GM18508 (cell line): ENCODE data around the gene TRIP4.

Experiments
- ATAC-seq: cut with Tn5 transposase; IDR thresholded peaks from one replicate; pipeline ENCODE4 v1.9.1; 2021; ENCODE audit warnings: moderate number of reproducible peaks; ENCODE audit not compliant: insufficient read depth, unreplicated experiment

Gene TRIP4

GRCh38 chr15:64443747-64444621, 56.3 kb downstream of the TRIP4 start:
- no peak for ATAC-seq

GRCh38 chr15:64444836-64445235, 57.2 kb downstream of the TRIP4 start:
- no peak for ATAC-seq

- ATAC-seq: no peak
Observed at GRCh38 chr15:64447536-64448315, 60.1 kb downstream of the TRIP4 start.

- ATAC-seq: no peak
Observed at GRCh38 chr15:64452988-64453688, 65.5 kb downstream of the TRIP4 start.

GRCh38 chr15:64453689-64454037, 66.0 kb downstream of the TRIP4 start:
- ATAC-seq: no peak

GRCh38 chr15:64454282-64454681, 66.6 kb downstream of the TRIP4 start:
- no peak for ATAC-seq

GRCh38 chr15:64455961-64456371, 68.3 kb downstream of the TRIP4 start:
- no peak for ATAC-seq

- ATAC-seq: no peak
Observed at GRCh38 chr15:64456634-64457108, 69.0 kb downstream of the TRIP4 start.

- no peak for ATAC-seq
Observed at GRCh38 chr15:64459066-64459781, 71.6 kb downstream of the TRIP4 start.

- ATAC-seq: no peak
Observed at GRCh38 chr15:64460206-64460723, 72.6 kb downstream of the TRIP4 start, which contains the start of gene ZNF609. ZNF609 (plus strand) TSS chr15:64460578; CDS start chr15:64499420, 38,842 bp downstream.

GRCh38 chr15:64460724-64461720, 73.4 kb downstream of the TRIP4 start:
- ATAC-seq: no peak

- ATAC-seq: no peak
Observed at GRCh38 chr15:64461721-64462162, 74.1 kb downstream of the TRIP4 start.

GRCh38 chr15:64462492-64462891, 74.9 kb downstream of the TRIP4 start:
- no peak for ATAC-seq

GRCh38 chr15:64464276-64465005, 76.8 kb downstream of the TRIP4 start:
- no peak for ATAC-seq

GRCh38 chr15:64466408-64467141, 78.9 kb downstream of the TRIP4 start:
- no peak for ATAC-seq

- ATAC-seq: no peak
Observed at GRCh38 chr15:64472161-64472560, 84.5 kb downstream of the TRIP4 start.

- ATAC-seq: no peak
Observed at GRCh38 chr15:64474846-64475245, 87.2 kb downstream of the TRIP4 start.
